OCI-LY3 (cell line): ENCODE data around the gene BMERB1.

Experiments used
- CTCF ChIP-seq: fragments of 200-600, 300-600 bp; sonication (generic); IDR thresholded peaks from 2 replicates; pipeline ENCODE4 v1.5.1; 2014; ENCODE audit warnings: antibody characterized with exemption, low read length, low read depth
- EZH2phosphoT487 ChIP-seq: fragments of 200-600 bp; shearing (Covaris generic); IDR thresholded peaks from 2 replicates; pipeline ENCODE4 v1.6.1; 2018; ENCODE audit warnings: antibody characterized with exemption, mixed run types, low read depth

DNA sequence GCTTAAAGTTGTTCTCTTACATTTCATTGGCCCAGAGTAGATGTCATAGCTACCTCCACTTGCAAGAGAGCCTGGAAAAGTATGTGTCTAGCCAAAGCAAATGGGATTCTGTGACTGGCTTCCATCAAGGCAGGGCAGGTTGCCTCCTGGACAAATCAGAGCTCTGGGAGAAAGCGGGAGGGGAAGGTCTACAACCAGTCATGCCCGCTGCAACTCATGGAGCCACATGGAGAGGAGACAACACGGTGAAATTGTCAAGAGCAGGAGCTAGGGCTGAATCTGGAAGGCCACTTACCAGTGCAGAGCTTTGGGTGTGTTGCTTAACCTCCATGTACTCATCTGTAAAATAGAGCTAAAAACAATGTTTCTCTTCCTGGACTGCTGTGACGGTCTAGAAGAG lies 124.8 kb downstream of the BMERB1 start:
- TF ChIP-seq CTCF (no peak), EZH2phosphoT487 (no peak)
